HFF-Myc (cell line): ENCODE data around the gene EEA1.

Experiments used
- DNase-seq: peaks from one replicate; pipeline ENCODE4 v3.0.0-alpha.2; 2011; ENCODE audit warnings: low read depth; ENCODE audit errors: extremely low read depth
- H3K4me3 ChIP-seq: replicated peaks from 2 replicates; pipeline ENCODE4 v1.5.1; 2011; ENCODE audit warnings: low read depth, mild to moderate bottlenecking, control low read depth, low read length
- TF ChIP-seq, protein P1 (sequence below): IDR thresholded peaks from 2 replicates; pipeline ENCODE4 v1.5.1; 2012; ENCODE audit warnings: mild to moderate bottlenecking, low read depth, low read length, control low read depth; ENCODE audit errors: missing control alignments

The EEA1 gene

DNA sequence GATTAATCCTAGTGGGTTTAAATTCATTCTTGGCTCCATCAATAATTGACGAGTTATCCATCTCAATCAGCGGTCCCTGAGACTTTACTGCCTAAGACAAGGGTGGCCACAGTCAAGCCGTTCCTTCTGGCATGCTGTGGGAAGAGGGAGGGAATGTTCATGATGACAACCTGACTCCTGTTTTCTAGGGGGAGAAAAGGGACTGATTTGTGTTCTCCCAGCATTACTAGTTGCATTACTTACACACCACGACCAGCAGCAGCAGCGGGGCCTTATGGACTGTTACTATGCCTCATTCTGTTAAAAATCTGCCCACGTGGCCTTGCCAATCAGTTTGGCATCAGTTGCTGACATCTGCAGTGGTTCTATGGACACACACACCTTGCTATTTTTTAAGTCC lies 196.4 kb downstream of the EEA1 start:
- TF ChIP-seq, protein P1, sequence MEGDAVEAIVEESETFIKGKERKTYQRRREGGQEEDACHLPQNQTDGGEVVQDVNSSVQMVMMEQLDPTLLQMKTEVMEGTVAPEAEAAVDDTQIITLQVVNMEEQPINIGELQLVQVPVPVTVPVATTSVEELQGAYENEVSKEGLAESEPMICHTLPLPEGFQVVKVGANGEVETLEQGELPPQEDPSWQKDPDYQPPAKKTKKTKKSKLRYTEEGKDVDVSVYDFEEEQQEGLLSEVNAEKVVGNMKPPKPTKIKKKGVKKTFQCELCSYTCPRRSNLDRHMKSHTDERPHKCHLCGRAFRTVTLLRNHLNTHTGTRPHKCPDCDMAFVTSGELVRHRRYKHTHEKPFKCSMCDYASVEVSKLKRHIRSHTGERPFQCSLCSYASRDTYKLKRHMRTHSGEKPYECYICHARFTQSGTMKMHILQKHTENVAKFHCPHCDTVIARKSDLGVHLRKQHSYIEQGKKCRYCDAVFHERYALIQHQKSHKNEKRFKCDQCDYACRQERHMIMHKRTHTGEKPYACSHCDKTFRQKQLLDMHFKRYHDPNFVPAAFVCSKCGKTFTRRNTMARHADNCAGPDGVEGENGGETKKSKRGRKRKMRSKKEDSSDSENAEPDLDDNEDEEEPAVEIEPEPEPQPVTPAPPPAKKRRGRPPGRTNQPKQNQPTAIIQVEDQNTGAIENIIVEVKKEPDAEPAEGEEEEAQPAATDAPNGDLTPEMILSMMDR = no peak
- H3K4me3 ChIP-seq = no peak overlapping the region
- no peak for DNase-seq

DNA sequence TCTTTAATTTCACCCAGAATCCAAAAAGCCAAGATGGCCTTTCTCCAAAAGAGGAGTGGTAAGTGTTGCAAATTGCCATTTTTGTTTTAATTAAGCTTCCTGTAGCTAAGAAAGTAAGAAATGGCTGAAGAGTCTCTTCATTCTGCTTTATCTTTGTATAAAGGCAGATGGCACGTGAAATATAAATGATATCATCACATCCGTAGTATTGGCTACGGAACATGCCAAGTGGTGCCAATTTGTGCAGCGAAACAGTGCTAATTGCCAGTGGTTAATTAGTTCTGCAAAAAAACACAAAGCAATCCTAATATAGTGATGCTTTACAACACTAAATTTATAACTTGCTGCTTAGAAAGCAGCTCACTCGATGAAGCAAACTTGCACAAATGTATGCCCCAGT lies 196.9 kb downstream of the EEA1 start:
- TF ChIP-seq, protein P1 = no peak
- no peak overlapping the region for H3K4me3 ChIP-seq
- no peak for DNase-seq

DNA sequence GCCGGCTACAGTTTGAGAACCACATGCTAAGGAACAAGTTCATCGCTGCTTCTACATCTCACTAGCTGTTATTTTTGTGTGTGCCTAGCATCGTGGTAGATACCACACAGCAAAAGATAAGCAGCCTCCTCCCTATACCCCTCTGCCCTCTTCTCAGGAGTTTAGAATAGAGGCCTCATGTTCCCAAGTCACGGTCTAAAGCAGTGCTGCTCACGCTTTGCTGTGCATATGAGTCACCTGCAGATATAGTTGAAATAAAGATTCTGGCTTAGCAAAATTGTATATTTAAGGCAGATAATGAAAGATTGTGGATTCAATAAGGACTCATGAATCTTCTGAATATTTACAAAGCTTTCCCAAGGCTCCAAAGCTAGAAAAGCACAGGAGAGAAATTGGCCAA lies 198.3 kb downstream of the EEA1 start:
- DNase-seq = no peak
- no peak overlapping the region for H3K4me3 ChIP-seq
- TF ChIP-seq, protein P1 = no peak

DNA sequence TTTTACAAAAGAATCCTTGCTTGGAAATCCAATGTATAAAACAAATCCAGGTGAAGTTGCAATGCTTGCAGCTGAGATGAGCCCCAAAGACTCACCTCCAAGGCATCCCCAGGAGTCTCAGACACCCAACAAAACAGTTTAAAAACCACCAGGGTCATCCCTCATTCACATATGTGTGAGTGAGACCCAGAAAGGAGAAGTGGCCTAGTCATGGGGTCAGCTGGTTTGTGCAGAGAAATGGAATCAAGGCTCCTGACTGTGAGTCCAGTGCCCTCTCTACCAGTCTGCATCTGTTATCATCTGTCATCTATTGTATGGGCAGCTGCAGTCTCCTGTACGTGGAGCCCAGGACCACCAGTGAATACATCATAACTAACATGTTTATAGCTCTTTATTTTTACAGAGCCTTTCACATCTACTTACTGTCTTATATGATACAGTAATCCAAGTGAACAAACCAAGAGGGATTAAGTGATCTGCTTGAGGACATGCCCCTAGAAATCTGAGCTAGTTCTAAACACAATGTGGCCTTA lies 199.3 kb downstream of the EEA1 start:
- H3K4me3 ChIP-seq = no peak overlapping the region
- no peak for DNase-seq
- TF ChIP-seq, protein P1 = no peak

DNA sequence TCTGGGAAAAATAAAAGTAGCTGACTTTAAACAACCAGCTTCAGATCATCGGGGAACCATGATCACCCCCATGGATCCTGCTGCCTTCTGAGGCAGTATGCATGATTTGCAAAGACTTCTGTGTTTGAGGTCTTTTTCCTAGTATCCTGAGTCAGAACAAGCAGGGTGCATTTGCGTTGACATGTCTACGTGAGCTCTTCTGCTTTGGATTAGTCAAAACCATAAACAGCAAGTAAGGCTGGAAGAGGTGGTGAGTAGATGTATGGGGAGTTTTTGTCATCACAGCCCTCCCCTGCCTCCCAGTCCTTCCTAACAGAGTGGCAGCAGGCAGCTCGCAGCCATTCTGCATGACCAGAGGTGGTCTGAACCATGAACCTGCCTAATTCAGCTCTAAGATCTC lies 202.2 kb downstream of the EEA1 start:
- TF ChIP-seq, protein P1 = no peak
- no peak overlapping the region for H3K4me3 ChIP-seq
- DNase-seq = no peak

DNA sequence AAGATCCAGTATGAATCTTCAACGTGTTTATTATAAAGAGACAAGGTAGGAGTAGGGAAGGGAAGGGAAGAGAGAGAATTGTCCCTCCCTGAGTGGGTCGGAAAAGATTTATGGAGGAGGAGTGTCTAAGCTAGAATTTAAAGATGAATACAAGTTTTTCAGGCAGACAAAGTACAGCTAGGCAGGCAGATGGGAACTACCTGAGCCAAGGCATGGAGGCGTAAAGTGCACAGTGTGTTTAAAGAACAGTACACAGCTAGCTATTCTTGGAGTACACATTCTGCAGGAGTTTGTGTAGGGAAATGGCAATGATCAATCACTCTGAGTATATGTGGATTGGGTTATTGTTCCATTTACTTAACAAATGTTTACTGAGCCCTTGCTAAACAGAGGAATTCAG lies 206.2 kb downstream of the EEA1 start:
- TF ChIP-seq, protein P1 = no peak
- no peak for DNase-seq
- H3K4me3 ChIP-seq = no peak overlapping the region

DNA sequence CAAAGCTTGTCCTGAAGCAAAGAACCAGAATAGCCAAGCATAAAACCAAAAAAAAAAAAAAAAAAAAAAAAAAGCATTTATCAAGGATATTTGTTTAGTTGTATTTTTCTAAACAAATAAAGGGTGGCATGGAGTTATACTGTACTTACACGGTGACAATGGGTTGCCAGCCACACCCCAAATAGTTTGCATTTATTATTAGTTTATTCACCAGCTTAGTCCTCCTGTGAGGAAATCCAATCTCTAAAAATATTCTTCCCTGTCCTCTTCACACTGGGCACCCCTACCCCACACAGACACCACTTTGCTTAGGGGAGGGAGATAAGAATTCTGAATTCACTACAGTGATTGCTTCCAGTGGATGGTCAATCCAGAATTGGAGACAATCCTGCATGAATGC lies 207.4 kb downstream of the EEA1 start:
- H3K4me3 ChIP-seq = no peak overlapping the region
- DNase-seq = no peak
- TF ChIP-seq, protein P1 = no peak
